ENCODE data around the gene SHANK2. TPM values are rescaled to one million over a fixed set of nuclear protein-coding genes. Genes with fewer than 3 reads are reported as not detected.
A peak's percentile ranks its signal among the peaks of the same experiment; 100 is the strongest.

Gene SHANK2
- polyA plus RNA-seq, 4 donors = 2.2 to 15.3 (median 3.8) TPM

- FAIRE-seq (no peak), DNase-seq (no peak)
- Histone ChIP-seq H3K36me3 (ENCODE audit: control insufficient read depth in 3 of 3, insufficient read depth in 2 of 3, low read depth in 1 of 3, low read length in 3 of 3) (peaks cover 0 to 27% (median 0%) of the 10 kb centered on the region in 3 donors), H3K4me3 (ENCODE audit: low read depth in 1 of 3, low read length in 3 of 3) (no peak overlapping the region), H3K9me3 (ENCODE audit: control insufficient read depth in 2 of 2, insufficient read depth in 1 of 2, low read depth in 1 of 2, low read length in 1 of 2) (no peaks in the 10 kb centered on the region), H3K27me3 (ENCODE audit: control insufficient read depth in 3 of 3, insufficient read depth in 3 of 3, low read length in 3 of 3) (no peaks in the 10 kb centered on the region), H3K27ac (ENCODE audit: low read depth in 1 of 3, low read length in 2 of 3) (no peak overlapping the region), H3K4me1 (ENCODE audit: control insufficient read depth in 3 of 3, insufficient read depth in 2 of 3, low read depth in 1 of 3, low read length in 2 of 3) (no peaks in the 10 kb centered on the region)
- WGBS, 3 donors = 53 to 97% (median 81%) methylated on average over 1 of the region's 1 CpG
These were observed 25.2 kb downstream of the SHANK2 start for GRCh38 chr11:71227058-71227659.

DNA sequence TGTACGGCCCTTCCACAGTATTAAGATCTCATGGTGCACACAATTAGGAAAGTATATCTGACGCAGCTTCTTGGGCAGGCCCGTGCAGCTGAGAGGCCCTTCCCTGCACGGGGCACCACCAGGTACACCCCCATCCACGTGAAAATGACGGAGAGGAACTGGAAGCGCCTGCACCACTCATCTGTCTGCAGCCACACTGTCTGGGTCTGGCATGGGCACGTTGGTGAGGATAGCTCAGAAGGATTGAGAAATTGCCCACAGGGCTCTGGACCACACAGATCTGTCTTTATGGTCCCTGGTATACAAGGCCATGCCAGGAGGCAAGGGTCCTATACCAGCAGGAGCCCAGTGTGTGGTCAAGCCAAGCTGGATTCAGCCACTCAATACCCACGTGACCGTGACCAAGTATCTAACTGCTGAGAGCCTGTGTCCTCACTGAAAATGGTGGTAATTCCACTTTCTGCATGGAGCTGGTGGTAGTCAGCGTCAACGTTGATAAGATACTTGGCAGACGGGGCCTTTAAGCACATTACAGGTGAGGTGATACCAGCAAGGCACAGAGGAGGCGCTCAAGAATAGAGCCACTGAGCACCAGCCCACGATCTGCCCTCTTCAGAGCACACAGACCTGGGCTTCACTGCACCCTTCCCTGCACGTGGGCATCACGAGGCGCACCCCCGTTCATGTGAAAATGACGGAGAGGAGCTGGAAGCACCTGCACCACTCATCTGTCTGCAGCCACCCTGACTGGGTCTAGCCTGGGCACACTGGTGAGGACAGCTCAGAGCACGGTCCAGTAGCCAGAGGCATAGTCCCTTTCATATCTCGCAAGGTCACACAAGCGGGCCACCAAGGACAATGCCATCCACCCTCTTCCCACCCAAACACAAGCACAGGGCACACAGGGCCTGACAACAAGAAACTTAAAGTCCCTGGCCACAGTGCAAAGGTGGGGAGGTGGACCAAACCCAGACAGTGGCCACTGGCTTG lies 28.4 kb downstream of the SHANK2 start:
- no peak for FAIRE-seq
- no peaks in the 10 kb centered on the region for H3K27me3 ChIP-seq (ENCODE audit: control insufficient read depth in 3 of 3, insufficient read depth in 3 of 3, low read length in 3 of 3)
- 89 to 91% (median 90%) methylated on average over 23 of the region's 23 CpGs for WGBS, 3 donors
- H3K4me3 ChIP-seq (ENCODE audit: low read depth in 1 of 3, low read length in 3 of 3) = no peak overlapping the region
- H3K9me3 ChIP-seq (ENCODE audit: control insufficient read depth in 2 of 2, insufficient read depth in 1 of 2, low read depth in 1 of 2, low read length in 1 of 2) = no peaks in the 10 kb centered on the region
- H3K36me3 ChIP-seq (ENCODE audit: control insufficient read depth in 3 of 3, insufficient read depth in 2 of 3, low read depth in 1 of 3, low read length in 3 of 3) = peaks cover 0 to 28% (median 0%) of the 10 kb centered on the region in 3 donors
- no peak overlapping the region for H3K27ac ChIP-seq (ENCODE audit: low read depth in 1 of 3, low read length in 2 of 3)
- H3K4me1 ChIP-seq (ENCODE audit: control insufficient read depth in 3 of 3, insufficient read depth in 2 of 3, low read depth in 1 of 3, low read length in 2 of 3) = no peaks in the 10 kb centered on the region
- no peak for DNase-seq

DNA sequence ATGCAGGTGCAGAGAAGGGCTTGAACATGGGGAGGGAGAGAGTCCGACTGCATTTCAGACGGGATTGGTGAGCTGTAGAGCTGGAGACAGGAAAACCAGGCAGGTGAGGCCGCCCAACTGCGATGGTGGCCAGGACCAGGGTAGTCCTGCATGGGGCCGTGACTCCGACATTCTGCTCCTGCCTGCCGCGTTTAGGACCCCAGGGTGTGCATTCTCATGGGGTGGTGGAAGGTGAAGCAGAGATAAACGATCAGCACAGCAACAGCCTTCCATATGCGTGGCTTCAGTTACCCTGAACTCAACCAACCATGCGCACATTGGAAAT lies 29.3 kb downstream of the SHANK2 start:
- Histone ChIP-seq H3K9me3 (ENCODE audit: control insufficient read depth in 2 of 2, insufficient read depth in 1 of 2, low read depth in 1 of 2, low read length in 1 of 2) (no peaks in the 10 kb centered on the region), H3K36me3 (ENCODE audit: control insufficient read depth in 3 of 3, insufficient read depth in 2 of 3, low read depth in 1 of 3, low read length in 3 of 3) (peaks cover 0 to 32% (median 0%) of the 10 kb centered on the region in 3 donors), H3K27ac (ENCODE audit: low read depth in 1 of 3, low read length in 2 of 3) (no peak overlapping the region), H3K27me3 (ENCODE audit: control insufficient read depth in 3 of 3, insufficient read depth in 3 of 3, low read length in 3 of 3) (no peaks in the 10 kb centered on the region), H3K4me1 (ENCODE audit: control insufficient read depth in 3 of 3, insufficient read depth in 2 of 3, low read depth in 1 of 3, low read length in 2 of 3) (no peaks in the 10 kb centered on the region), H3K4me3 (ENCODE audit: low read depth in 1 of 3, low read length in 3 of 3) (no peak overlapping the region)
- WGBS, 3 donors = 92 to 93% (median 93%) methylated on average over 11 of the region's 11 CpGs
- no peak for DNase-seq
- FAIRE-seq = no peak

DNA sequence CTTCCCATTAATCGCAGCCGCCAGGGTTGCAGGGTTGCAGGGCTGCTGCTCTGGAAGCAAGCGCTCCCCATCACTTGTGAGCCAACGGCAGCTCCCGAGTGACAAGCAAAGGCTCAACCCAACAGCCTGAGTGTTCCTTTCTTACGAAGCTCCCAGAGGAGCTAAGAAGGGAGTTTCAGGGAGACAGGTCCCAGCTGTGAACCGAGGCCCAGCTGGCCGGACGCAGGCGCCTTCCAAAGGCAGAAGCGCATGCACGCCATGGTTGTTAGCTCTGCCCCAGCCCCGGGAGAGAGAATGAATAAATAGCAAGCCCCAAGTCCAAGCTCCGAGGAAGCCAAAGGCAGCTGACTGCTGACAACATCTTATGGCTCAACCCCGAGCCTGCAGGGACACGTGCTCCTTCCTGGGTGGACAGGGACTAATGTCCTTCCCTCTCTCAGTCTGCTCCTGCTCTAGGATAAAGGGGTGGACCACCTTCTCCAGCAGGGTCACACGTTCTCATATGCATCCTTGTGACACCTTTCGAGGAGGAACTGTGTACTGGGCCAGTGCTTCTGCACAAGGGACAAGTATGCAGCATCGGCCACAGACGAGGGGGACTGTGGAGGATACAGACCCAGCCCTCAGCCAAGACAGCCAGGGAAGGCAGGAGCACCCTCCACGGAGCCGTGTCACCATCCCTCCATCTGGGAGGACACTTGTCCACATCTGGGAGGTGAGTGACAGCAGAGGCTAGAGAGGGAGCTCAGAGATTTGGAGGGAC lies 29.9 kb downstream of the SHANK2 start:
- no peaks in the 10 kb centered on the region for H3K4me1 ChIP-seq (ENCODE audit: control insufficient read depth in 3 of 3, insufficient read depth in 2 of 3, low read depth in 1 of 3, low read length in 2 of 3)
- WGBS, 3 donors = 66 to 88% (median 85%) methylated on average over 22 of the region's 22 CpGs
- H3K36me3 ChIP-seq (ENCODE audit: control insufficient read depth in 3 of 3, insufficient read depth in 2 of 3, low read depth in 1 of 3, low read length in 3 of 3) = peaks cover 0 to 32% (median 0%) of the 10 kb centered on the region in 3 donors
- H3K4me3 ChIP-seq (ENCODE audit: low read depth in 1 of 3, low read length in 3 of 3) = no peak overlapping the region
- no peaks in the 10 kb centered on the region for H3K27me3 ChIP-seq (ENCODE audit: control insufficient read depth in 3 of 3, insufficient read depth in 3 of 3, low read length in 3 of 3)
- FAIRE-seq = no peak
- no peaks in the 10 kb centered on the region for H3K9me3 ChIP-seq (ENCODE audit: control insufficient read depth in 2 of 2, insufficient read depth in 1 of 2, low read depth in 1 of 2, low read length in 1 of 2)
- H3K27ac ChIP-seq (ENCODE audit: low read depth in 1 of 3, low read length in 2 of 3) = peak overlapping the region in 1 of 3 donors; percentile 24
- DNase-seq = peak in 1 of 2 donors; percentile 33

- Histone ChIP-seq H3K27ac (ENCODE audit: low read depth in 1 of 3, low read length in 2 of 3) (no peak overlapping the region), H3K4me1 (ENCODE audit: control insufficient read depth in 3 of 3, insufficient read depth in 2 of 3, low read depth in 1 of 3, low read length in 2 of 3) (no peaks in the 10 kb centered on the region), H3K27me3 (ENCODE audit: control insufficient read depth in 3 of 3, insufficient read depth in 3 of 3, low read length in 3 of 3) (no peaks in the 10 kb centered on the region), H3K4me3 (ENCODE audit: low read depth in 1 of 3, low read length in 3 of 3) (no peak overlapping the region), H3K36me3 (ENCODE audit: control insufficient read depth in 3 of 3, insufficient read depth in 2 of 3, low read depth in 1 of 3, low read length in 3 of 3) (peaks cover 0 to 32% (median 0%) of the 10 kb centered on the region in 3 donors), H3K9me3 (ENCODE audit: control insufficient read depth in 2 of 2, insufficient read depth in 1 of 2, low read depth in 1 of 2, low read length in 1 of 2) (no peaks in the 10 kb centered on the region)
- 83 to 93% (median 89%) methylated on average over 10 of the region's 10 CpGs for WGBS, 3 donors
- FAIRE-seq (no peak), DNase-seq (no peak)
These were observed 30.6 kb downstream of the SHANK2 start for GRCh38 chr11:71221821-71222220.

- WGBS, 3 donors = 92 to 95% (median 93%) methylated on average over 4 of the region's 4 CpGs
- H3K27ac ChIP-seq (ENCODE audit: low read depth in 1 of 3, low read length in 2 of 3) = no peak overlapping the region
- H3K9me3 ChIP-seq (ENCODE audit: control insufficient read depth in 2 of 2, insufficient read depth in 1 of 2, low read depth in 1 of 2, low read length in 1 of 2) = no peaks in the 10 kb centered on the region
- H3K27me3 ChIP-seq (ENCODE audit: control insufficient read depth in 3 of 3, insufficient read depth in 3 of 3, low read length in 3 of 3) = no peaks in the 10 kb centered on the region
- no peaks in the 10 kb centered on the region for H3K4me1 ChIP-seq (ENCODE audit: control insufficient read depth in 3 of 3, insufficient read depth in 2 of 3, low read depth in 1 of 3, low read length in 2 of 3)
- H3K36me3 ChIP-seq (ENCODE audit: control insufficient read depth in 3 of 3, insufficient read depth in 2 of 3, low read depth in 1 of 3, low read length in 3 of 3) = peaks cover 0 to 35% (median 0%) of the 10 kb centered on the region in 3 donors
- DNase-seq (no peak), FAIRE-seq (no peak)
- no peak overlapping the region for H3K4me3 ChIP-seq (ENCODE audit: low read depth in 1 of 3, low read length in 3 of 3)
These were observed 31.2 kb downstream of the SHANK2 start for GRCh38 chr11:71221201-71221600.

GRCh38 chr11:71218789-71219499 lies 33.4 kb downstream of the SHANK2 start:
- H3K27me3 ChIP-seq (ENCODE audit: control insufficient read depth in 3 of 3, insufficient read depth in 3 of 3, low read length in 3 of 3) = no peaks in the 10 kb centered on the region
- H3K9me3 ChIP-seq (ENCODE audit: control insufficient read depth in 2 of 2, insufficient read depth in 1 of 2, low read depth in 1 of 2, low read length in 1 of 2) = no peaks in the 10 kb centered on the region
- peaks cover 0 to 1% (median 0%) of the 10 kb centered on the region in 3 donors for H3K4me1 ChIP-seq (ENCODE audit: control insufficient read depth in 3 of 3, insufficient read depth in 2 of 3, low read depth in 1 of 3, low read length in 2 of 3)
- FAIRE-seq (no peak), DNase-seq (no peak)
- no peak overlapping the region for H3K27ac ChIP-seq (ENCODE audit: low read depth in 1 of 3, low read length in 2 of 3)
- no peak overlapping the region for H3K4me3 ChIP-seq (ENCODE audit: low read depth in 1 of 3, low read length in 3 of 3)
- H3K36me3 ChIP-seq (ENCODE audit: control insufficient read depth in 3 of 3, insufficient read depth in 2 of 3, low read depth in 1 of 3, low read length in 3 of 3) = peaks cover 0 to 39% (median 0%) of the 10 kb centered on the region in 3 donors
- 85 to 90% (median 90%) methylated on average over 10 of the region's 10 CpGs for WGBS, 3 donors
